ENCODE data around the gene BRD9. TPM values are rescaled to one million over a fixed set of nuclear protein-coding genes. Genes with fewer than 3 reads are reported as not detected.

Gene BRD9
- total and polyA plus RNA-seq, 4 donors: 12.5 to 39.7 (median 37.3) TPM

Other genes with a start within 250 kb of the BRD9 start
- 1 to 10 TPM; 5.6 to 9.8 TPM for gene TPPP, start 199.4 kb downstream of the BRD9 start, total RNA-seq
- gene TPPP, start 199.4 kb downstream of the BRD9 start, polyA plus RNA-seq: 1 to 10 TPM; 2.5 to 4.7 TPM
- 10 to 100 TPM in 1 of 2 donors, 1 to 10 TPM in 1; 5.9 to 17.7 TPM for gene ZDHHC11B, start 108.1 kb downstream of the BRD9 start, total RNA-seq
- 1 to 10 TPM; 2.0 to 4.5 TPM for gene ZDHHC11B, start 108.1 kb downstream of the BRD9 start, polyA plus RNA-seq
- gene ZDHHC11, start 41.8 kb downstream of the BRD9 start, total RNA-seq: 10 to 100 TPM in 1 of 2 donors, 1 to 10 TPM in 1; 9.4 to 26.0 TPM
- 1 to 10 TPM; 1.5 to 3.1 TPM for gene ZDHHC11, start 41.8 kb downstream of the BRD9 start, polyA plus RNA-seq
- gene TRIP13, start 83 bp upstream of the BRD9 start, total RNA-seq: 1 to 10 TPM in 1 of 2 donors, under 1 TPM in 1; 0.84 to 1.3 TPM
- 1 to 10 TPM in 1 of 2 donors, under 1 TPM in 1; 0.28 to 1.3 TPM for gene TRIP13, start 83 bp upstream of the BRD9 start, polyA plus RNA-seq
- gene NKD2, start 116.0 kb upstream of the BRD9 start, total RNA-seq: 1 to 10 TPM; 2.8 to 6.8 TPM
- gene NKD2, start 116.0 kb upstream of the BRD9 start, polyA plus RNA-seq: under 1 TPM in 1 of 2 donors, not detected in 1; 0.10 TPM
- gene SLC12A7, start 219.3 kb upstream of the BRD9 start, total RNA-seq: 10 to 100 TPM; 26.6 to 54.4 TPM
- gene SLC12A7, start 219.3 kb upstream of the BRD9 start, polyA plus RNA-seq: 10 to 100 TPM in 1 of 2 donors, 1 to 10 TPM in 1; 4.5 to 12.1 TPM